Mammary epithelial cell (primary cell): ENCODE data around the gene ZNF382.

ENCODE experiments used
- CTCF ChIP-seq, 2 donors: IDR thresholded peaks in 1 of 2; conservative IDR thresholded peaks in 1 of 2; 2 replicates each; pipeline ENCODE4 v1.5.1; 2011 to 2012; ENCODE audit warnings: inconsistent platforms in 2 of 2, low read length in 2 of 2, mild to moderate bottlenecking in 2 of 2, control low read depth in 1 of 2, low read depth in 1 of 2; ENCODE audit not compliant: insufficient read depth in 1 of 2; ENCODE audit errors: extremely low read depth in 1 of 2
- EZH2 ChIP-seq: IDR thresholded peaks from 2 replicates; pipeline ENCODE4 v1.6.1; 2012; ENCODE audit warnings: low read length, inconsistent platforms, borderline replicate concordance

- TF ChIP-seq CTCF (conservative IDR thresholded peaks at IDR 0.05 in 1 of 2, IDR thresholded peaks at IDR 0.05 in 1 of 2; ENCODE audit: extremely low read depth in 1 of 2, insufficient read depth in 1 of 2, low read depth in 1 of 2, low read length in 2 of 2) (no peak), EZH2 (no peak)
Observed at GRCh38 chr19:36605877-36606478, 865 bp downstream of the ZNF382 start.
